ENCODE measurements around the gene ME1.
"Not testable (repeated sequence)": the region's sequence is repeated elsewhere in the genome, so short reads cannot be mapped to it uniquely, and the experiment has no call there.

The ME1 gene

GRCh38 chr6:83459663-83460062 lies 28.8 kb upstream of the ME1 start:
- H3K79me2 ChIP-seq = no peaks in the 10 kb centered on the region
- no peak overlapping the region for H2AFZ ChIP-seq
- H3K36me3 ChIP-seq (ENCODE audit: control insufficient read depth, insufficient read depth, low read length) = no peaks in the 10 kb centered on the region
- TF ChIP-seq CTCF (IDR thresholded peaks at IDR 0.05) = no peak
- H3K27me3 ChIP-seq (ENCODE audit: control insufficient read depth, insufficient read depth, low read length) = no peaks in the 10 kb centered on the region
- H3K4me3 ChIP-seq (ENCODE audit: low read depth, low read length) = no peak overlapping the region
- no peaks in the 10 kb centered on the region for H3K4me1 ChIP-seq
- H3K9ac ChIP-seq = no peak overlapping the region
- no peaks in the 10 kb centered on the region for H3K9me3 ChIP-seq (ENCODE audit: control insufficient read depth, low read length)
- H3K4me2 ChIP-seq (ENCODE audit: low read length) = no peak overlapping the region
- H3K27ac ChIP-seq = no peak overlapping the region

GRCh38 chr6:83450015-83450414 lies 19.2 kb upstream of the ME1 start:
- not testable (repeated sequence) for H3K4me2 ChIP-seq (ENCODE audit: low read length); H3K79me2 ChIP-seq; H3K4me1 ChIP-seq; H3K36me3 ChIP-seq (ENCODE audit: control insufficient read depth, insufficient read depth, low read length); H3K9ac ChIP-seq; H2AFZ ChIP-seq; H3K9me3 ChIP-seq (ENCODE audit: control insufficient read depth, low read length); H3K27ac ChIP-seq; H3K27me3 ChIP-seq (ENCODE audit: control insufficient read depth, insufficient read depth, low read length); H3K4me3 ChIP-seq (ENCODE audit: low read depth, low read length)

GRCh38 chr6:83444086-83444699 lies 13.3 kb upstream of the ME1 start:
- H3K4me2 ChIP-seq (ENCODE audit: low read length); H3K27ac ChIP-seq; H3K4me3 ChIP-seq (ENCODE audit: low read depth, low read length); H3K27me3 ChIP-seq (ENCODE audit: control insufficient read depth, insufficient read depth, low read length); H3K9me3 ChIP-seq (ENCODE audit: control insufficient read depth, low read length); H3K4me1 ChIP-seq; H3K36me3 ChIP-seq (ENCODE audit: control insufficient read depth, insufficient read depth, low read length); H3K9ac ChIP-seq; H3K79me2 ChIP-seq; H2AFZ ChIP-seq: not testable (repeated sequence)

- Histone ChIP-seq H3K27me3 (ENCODE audit: control insufficient read depth, insufficient read depth, low read length) (no peaks in the 10 kb centered on the region), H2AFZ (no peak overlapping the region), H3K9ac (no peak overlapping the region), H3K79me2 (no peaks in the 10 kb centered on the region), H3K27ac (no peak overlapping the region), H3K9me3 (ENCODE audit: control insufficient read depth, low read length) (no peaks in the 10 kb centered on the region), H3K36me3 (ENCODE audit: control insufficient read depth, insufficient read depth, low read length) (no peaks in the 10 kb centered on the region), H3K4me2 (ENCODE audit: low read length) (no peak overlapping the region), H3K4me3 (ENCODE audit: low read depth, low read length) (no peak overlapping the region), H3K4me1 (no peaks in the 10 kb centered on the region)
- no peak for TF ChIP-seq CTCF (IDR thresholded peaks at IDR 0.05)
Observed at GRCh38 chr6:83443516-83443915, 12.7 kb upstream of the ME1 start.

- Histone ChIP-seq H3K4me3 (ENCODE audit: low read depth, low read length) (no peak overlapping the region), H3K79me2 (no peaks in the 10 kb centered on the region), H3K9me3 (ENCODE audit: control insufficient read depth, low read length) (no peaks in the 10 kb centered on the region), H3K27me3 (ENCODE audit: control insufficient read depth, insufficient read depth, low read length) (no peaks in the 10 kb centered on the region), H3K4me2 (ENCODE audit: low read length) (no peak overlapping the region), H3K9ac (no peak overlapping the region), H3K27ac (no peak overlapping the region), H3K4me1 (no peaks in the 10 kb centered on the region), H3K36me3 (ENCODE audit: control insufficient read depth, insufficient read depth, low read length) (no peaks in the 10 kb centered on the region), H2AFZ (no peak overlapping the region)
- no peak for TF ChIP-seq CTCF (IDR thresholded peaks at IDR 0.05)
Observed at GRCh38 chr6:83442752-83443151, 11.9 kb upstream of the ME1 start.

- Histone ChIP-seq H3K79me2 (no peaks in the 10 kb centered on the region), H3K9me3 (ENCODE audit: control insufficient read depth, low read length) (no peaks in the 10 kb centered on the region), H3K4me1 (no peaks in the 10 kb centered on the region), H3K27ac (no peak overlapping the region), H3K27me3 (ENCODE audit: control insufficient read depth, insufficient read depth, low read length) (no peaks in the 10 kb centered on the region), H3K4me2 (ENCODE audit: low read length) (no peak overlapping the region), H3K9ac (no peak overlapping the region), H3K4me3 (ENCODE audit: low read depth, low read length) (no peak overlapping the region), H3K36me3 (ENCODE audit: control insufficient read depth, insufficient read depth, low read length) (no peaks in the 10 kb centered on the region), H2AFZ (no peak overlapping the region)
- no peak for TF ChIP-seq CTCF (IDR thresholded peaks at IDR 0.05)
Observed at GRCh38 chr6:83439201-83439600, 8.3 kb upstream of the ME1 start.

Data from parathyroid adenoma (tissue), 2 donors.